ENCODE measurements around the gene PEX1.
"Not testable (repeated sequence)": the region's sequence is repeated elsewhere in the genome, so short reads cannot be mapped to it uniquely, and the experiment has no call there.

The PEX1 gene

GRCh38 chr7:92504563-92504962, 23.8 kb downstream of the PEX1 start:
- DNase-seq (ENCODE audit: low read depth), result no peak

GRCh38 chr7:92503767-92504166, 24.6 kb downstream of the PEX1 start:
- no peak for DNase-seq (ENCODE audit: low read depth)

- no peak for DNase-seq (ENCODE audit: low read depth)
These were observed 29.8 kb downstream of the PEX1 start for GRCh38 chr7:92498557-92498956.

- no peak for DNase-seq (ENCODE audit: low read depth)
These were observed 31.4 kb downstream of the PEX1 start for GRCh38 chr7:92496876-92497275.

- no peak for DNase-seq (ENCODE audit: low read depth)
These were observed 38.7 kb downstream of the PEX1 start for GRCh38 chr7:92489634-92490033.

GRCh38 chr7:92487804-92488203, 40.5 kb downstream of the PEX1 start:
- DNase-seq (ENCODE audit: low read depth), result no peak

GRCh38 chr7:92485974-92486373, 42.3 kb downstream of the PEX1 start:
- no peak for DNase-seq (ENCODE audit: low read depth)

GRCh38 chr7:92485267-92485892, 42.9 kb downstream of the PEX1 start:
- no peak for DNase-seq (ENCODE audit: low read depth)

GRCh38 chr7:92484226-92484625, 44.1 kb downstream of the PEX1 start:
- DNase-seq (ENCODE audit: low read depth), result not testable (repeated sequence)

- DNase-seq (ENCODE audit: low read depth), result not testable (repeated sequence)
These were observed 44.7 kb downstream of the PEX1 start for GRCh38 chr7:92483624-92484023.

GRCh38 chr7:92479146-92479545, 49.2 kb downstream of the PEX1 start:
- not testable (repeated sequence) for DNase-seq (ENCODE audit: low read depth)

GRCh38 chr7:92478711-92479110, 49.6 kb downstream of the PEX1 start:
- no peak for DNase-seq (ENCODE audit: low read depth)

GRCh38 chr7:92478095-92478494, 50.2 kb downstream of the PEX1 start:
- DNase-seq (ENCODE audit: low read depth), result no peak

- not testable (repeated sequence) for DNase-seq (ENCODE audit: low read depth)
These were observed 50.6 kb downstream of the PEX1 start, which contains the start of gene ERVW-1 for GRCh38 chr7:92477681-92478080. Gene ERVW-1, minus strand, starts transcription at chr7:92477946. Its CDS starts 7,565 bp downstream, at chr7:92470381.

GRCh38 chr7:92475851-92476590, 52.3 kb downstream of the PEX1 start:
- DNase-seq (ENCODE audit: low read depth), result not testable (repeated sequence)

GRCh38 chr7:92475261-92475770, 53.0 kb downstream of the PEX1 start:
- not testable (repeated sequence) for DNase-seq (ENCODE audit: low read depth)

- DNase-seq (ENCODE audit: low read depth), result not testable (repeated sequence)
These were observed 54.3 kb downstream of the PEX1 start for GRCh38 chr7:92473989-92474388.

GRCh38 chr7:92468589-92468988, 59.7 kb downstream of the PEX1 start:
- not testable (repeated sequence) for DNase-seq (ENCODE audit: low read depth)

GRCh38 chr7:92466682-92467081, 61.6 kb downstream of the PEX1 start:
- no peak for DNase-seq (ENCODE audit: low read depth)

GRCh38 chr7:92464515-92464914, 63.8 kb downstream of the PEX1 start:
- no peak for DNase-seq (ENCODE audit: low read depth)

- no peak for DNase-seq (ENCODE audit: low read depth)
These were observed 65.8 kb downstream of the PEX1 start for GRCh38 chr7:92462560-92462959.

GRCh38 chr7:92461027-92462003, 67.0 kb downstream of the PEX1 start:
- no peak for DNase-seq (ENCODE audit: low read depth)

Data from activated T-helper 1 cell treated with Interleukin-2 at 50 U/mL for 16 hours (primary cell).